HG02973 (cell line): Measurements from ENCODE around the gene CACNA1D.

Experiments
- ATAC-seq: cut with Tn5 transposase; IDR thresholded peaks from one replicate; pipeline ENCODE4 v1.9.1; 2021; ENCODE audit warnings: moderate library complexity; ENCODE audit not compliant: unreplicated experiment

Gene CACNA1D

DNA sequence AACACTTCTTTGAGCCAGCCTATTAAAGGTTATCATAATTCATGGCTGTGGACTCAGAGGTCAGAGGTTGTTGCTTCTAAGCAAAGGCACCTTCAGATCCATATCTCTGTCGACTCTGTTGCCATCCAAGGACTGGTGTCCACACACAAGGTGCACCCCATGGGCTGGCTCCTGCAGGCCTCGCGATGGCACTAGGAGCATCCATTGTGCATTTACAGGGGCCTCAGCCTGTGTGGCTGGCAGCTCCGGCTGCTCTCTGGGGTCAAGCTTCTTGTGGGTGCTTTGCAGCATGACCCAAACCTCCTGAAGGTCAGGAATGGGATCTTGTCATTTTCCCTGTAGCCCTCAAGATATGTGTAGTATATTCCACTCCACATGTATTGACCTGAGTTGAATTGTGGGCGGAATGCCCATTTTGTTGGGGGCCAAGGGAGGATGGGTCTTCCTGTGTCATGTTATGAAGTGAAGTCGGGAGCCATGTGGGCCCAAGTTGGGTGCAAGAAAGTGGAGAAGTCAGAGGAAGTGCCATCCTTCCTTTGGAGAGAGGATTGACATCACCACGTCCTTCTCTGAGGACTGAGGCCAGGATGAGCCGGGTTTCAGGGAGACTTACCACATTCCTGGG is 308.0 kb downstream of the CACNA1D start:
- no peak for ATAC-seq

DNA sequence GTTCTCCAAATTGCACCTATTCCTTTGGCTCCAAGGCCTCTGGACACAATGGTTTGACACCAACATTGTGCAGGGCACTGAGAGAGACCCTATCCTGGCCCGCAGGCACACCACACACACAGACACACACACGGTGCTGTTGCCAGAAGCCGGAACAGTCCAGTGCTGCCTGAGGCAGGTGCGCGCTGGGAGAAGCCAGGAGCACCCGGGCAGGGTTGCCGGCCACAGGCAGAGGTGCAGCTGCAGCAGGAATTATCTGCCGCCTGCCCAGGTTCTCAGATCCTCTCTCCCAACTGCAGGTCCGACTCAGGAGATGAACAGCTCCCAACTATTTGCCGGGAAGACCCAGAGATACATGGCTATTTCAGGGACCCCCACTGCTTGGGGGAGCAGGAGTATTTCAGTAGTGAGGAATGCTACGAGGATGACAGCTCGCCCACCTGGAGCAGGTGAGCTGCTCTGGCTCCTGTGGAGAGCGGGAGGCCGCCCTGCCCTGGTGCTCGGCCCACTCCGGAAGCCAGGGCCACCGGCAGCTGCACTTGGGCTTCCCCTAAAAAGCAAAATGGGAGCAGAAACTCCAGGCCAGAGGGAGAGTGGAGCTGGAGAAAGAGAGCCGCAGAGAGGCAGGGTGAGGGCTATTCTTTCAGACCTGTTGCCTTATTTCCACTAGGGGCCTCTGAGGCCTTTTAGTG is 308.9 kb downstream of the CACNA1D start:
- no peak for ATAC-seq

GRCh38 chr3:53803816-53804695 is 309.6 kb downstream of the CACNA1D start:
- ATAC-seq: no peak

GRCh38 chr3:53804697-53805462 is 310.5 kb downstream of the CACNA1D start:
- no peak for ATAC-seq

GRCh38 chr3:53805463-53806159 is 311.2 kb downstream of the CACNA1D start:
- ATAC-seq: no peak

- no peak for ATAC-seq
These were observed 312.0 kb downstream of the CACNA1D start for GRCh38 chr3:53806182-53807116.

DNA sequence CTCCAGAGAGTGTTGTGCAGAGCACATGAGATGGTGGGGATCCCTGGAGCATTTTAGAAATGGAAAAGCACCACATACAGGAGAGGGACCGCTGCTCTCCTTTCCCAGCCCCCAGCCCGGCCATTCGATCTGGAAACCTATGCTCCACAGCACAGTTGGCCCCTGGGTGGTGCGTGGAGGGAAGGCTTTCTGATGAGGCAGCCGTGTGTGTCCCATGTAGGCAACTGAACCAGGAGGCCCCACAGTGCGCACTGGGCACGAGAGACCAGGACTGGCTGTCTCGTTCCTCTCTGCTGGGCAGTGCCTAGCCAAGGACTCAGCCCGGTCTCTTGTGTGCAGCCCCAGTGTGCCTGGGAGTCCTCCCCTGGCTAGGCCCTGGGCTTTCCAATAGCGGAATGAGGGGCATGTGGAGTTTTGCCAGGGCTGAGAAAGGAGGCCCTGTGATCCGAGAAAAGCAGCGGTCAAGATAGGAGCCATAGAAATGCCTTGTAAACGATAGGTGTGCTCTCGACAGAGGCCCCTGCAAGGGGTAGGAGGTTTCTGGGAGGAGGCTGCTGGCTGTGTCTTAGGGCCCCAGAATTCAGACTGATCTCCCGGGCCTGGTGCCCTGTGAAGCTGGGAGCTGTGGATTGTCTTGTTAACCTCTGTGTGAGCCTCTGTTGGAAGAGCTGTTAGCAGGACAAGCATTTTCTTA is 312.9 kb downstream of the CACNA1D start:
- ATAC-seq: no peak

DNA sequence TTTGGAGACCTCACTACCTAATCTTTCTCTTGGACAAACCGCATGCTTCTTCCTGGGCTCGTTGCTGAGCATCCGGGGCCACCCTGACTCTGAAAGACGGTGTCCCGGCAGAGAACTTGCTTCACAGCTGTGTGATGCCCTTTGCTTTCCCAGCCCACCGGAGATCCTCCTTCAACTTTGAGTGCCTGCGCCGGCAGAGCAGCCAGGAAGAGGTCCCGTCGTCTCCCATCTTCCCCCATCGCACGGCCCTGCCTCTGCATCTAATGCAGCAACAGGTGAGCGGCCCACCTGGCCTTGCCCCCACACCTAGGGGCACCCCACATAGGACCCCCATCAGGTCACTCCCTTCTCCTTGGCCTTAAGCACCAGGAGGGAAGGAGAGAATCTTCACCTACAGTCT is 314.1 kb downstream of the CACNA1D start:
- ATAC-seq: no peak

GRCh38 chr3:53809267-53809666 is 314.9 kb downstream of the CACNA1D start:
- no peak for ATAC-seq

DNA sequence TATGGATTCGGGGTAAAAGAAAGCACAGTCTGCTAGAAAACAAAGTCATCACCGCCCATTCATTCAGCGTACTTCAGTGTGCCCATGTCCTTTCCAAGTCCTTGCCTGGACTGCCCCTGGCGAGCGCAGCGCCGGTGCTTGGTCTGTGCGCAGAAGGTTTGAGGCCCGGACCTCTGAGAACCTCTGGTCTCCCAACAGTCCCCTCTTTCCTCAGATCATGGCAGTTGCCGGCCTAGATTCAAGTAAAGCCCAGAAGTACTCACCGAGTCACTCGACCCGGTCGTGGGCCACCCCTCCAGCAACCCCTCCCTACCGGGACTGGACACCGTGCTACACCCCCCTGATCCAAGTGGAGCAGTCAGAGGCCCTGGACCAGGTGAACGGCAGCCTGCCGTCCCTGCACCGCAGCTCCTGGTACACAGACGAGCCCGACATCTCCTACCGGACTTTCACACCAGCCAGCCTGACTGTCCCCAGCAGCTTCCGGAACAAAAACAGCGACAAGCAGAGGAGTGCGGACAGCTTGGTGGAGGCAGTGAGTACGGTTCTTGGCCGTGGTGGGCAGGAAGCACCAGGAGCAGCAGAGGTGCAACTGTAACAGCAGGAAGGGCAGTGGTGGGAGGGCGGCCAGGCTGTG is 315.5 kb downstream of the CACNA1D start:
- ATAC-seq: no peak

DNA sequence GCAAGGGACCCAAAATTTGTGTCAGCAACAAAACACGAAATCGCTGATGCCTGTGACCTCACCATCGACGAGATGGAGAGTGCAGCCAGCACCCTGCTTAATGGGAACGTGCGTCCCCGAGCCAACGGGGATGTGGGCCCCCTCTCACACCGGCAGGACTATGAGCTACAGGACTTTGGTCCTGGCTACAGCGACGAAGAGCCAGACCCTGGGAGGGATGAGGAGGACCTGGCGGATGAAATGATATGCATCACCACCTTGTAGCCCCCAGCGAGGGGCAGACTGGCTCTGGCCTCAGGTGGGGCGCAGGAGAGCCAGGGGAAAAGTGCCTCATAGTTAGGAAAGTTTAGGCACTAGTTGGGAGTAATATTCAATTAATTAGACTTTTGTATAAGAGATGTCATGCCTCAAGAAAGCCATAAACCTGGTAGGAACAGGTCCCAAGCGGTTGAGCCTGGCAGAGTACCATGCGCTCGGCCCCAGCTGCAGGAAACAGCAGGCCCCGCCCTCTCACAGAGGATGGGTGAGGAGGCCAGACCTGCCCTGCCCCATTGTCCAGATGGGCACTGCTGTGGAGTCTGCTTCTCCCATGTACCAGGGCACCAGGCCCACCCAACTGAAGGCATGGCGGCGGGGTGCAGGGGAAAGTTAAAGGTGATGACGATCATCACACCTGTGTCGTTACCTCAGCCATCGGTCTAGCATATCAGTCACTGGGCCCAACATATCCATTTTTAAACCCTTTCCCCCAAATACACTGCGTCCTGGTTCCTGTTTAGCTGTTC is 316.9 kb downstream of the CACNA1D start:
- no peak for ATAC-seq

- ATAC-seq: no peak
These were observed 318.0 kb downstream of the CACNA1D start for GRCh38 chr3:53812434-53812833.

- ATAC-seq: no peak
These were observed 318.8 kb downstream of the CACNA1D start for GRCh38 chr3:53813229-53813628.

GRCh38 chr3:53813876-53814275 is 319.5 kb downstream of the CACNA1D start:
- no peak for ATAC-seq

GRCh38 chr3:53815067-53815466 is 320.7 kb downstream of the CACNA1D start:
- ATAC-seq: no peak

GRCh38 chr3:53815651-53816050 is 321.2 kb downstream of the CACNA1D start:
- no peak for ATAC-seq

- no peak for ATAC-seq
These were observed 322.0 kb downstream of the CACNA1D start for GRCh38 chr3:53816425-53816824.

DNA sequence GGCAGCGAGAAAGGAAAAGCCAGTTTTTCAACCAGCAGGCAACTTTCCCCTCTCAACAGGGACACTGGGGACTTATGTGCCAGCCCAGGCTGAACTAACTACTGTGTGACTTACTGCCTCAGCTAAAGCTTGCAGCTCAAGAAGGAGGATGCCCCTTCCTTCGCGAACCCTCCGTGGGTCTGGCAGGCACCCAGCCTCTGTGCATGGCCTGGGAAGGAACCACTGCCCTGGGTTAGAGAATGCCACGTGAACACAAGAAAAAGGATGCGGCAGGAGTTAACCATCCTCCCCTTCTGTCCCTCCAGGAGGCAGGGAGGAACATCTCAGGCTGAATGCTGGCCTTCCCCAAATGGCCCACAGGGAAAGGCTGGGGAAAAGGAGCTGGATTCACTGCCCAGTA is 322.8 kb downstream of the CACNA1D start:
- no peak for ATAC-seq
